Measurements from ENCODE around the gene SLC6A12.

- no peak for TF ChIP-seq CTCF (IDR thresholded peaks at IDR 0.05 in 8 of 11, conservative IDR thresholded peaks at IDR 0.05 in 3 of 11)
- TF ChIP-seq POLR2A (IDR thresholded peaks at IDR 0.05) = no peak
- no peak for TF ChIP-seq POLR2AphosphoS5 (IDR thresholded peaks at IDR 0.05)
Measured at GRCh38 chr12:218728-219590, 5.0 kb upstream of the SLC6A12 start.

All from spleen (tissue), 7 donors.